Kidney (tissue), 14 donors: ENCODE measurements around the gene INHBE. TPM values are rescaled to one million over a fixed set of nuclear protein-coding genes. Genes with fewer than 3 reads are reported as not detected.

Experiments
- DNase-seq, 5 donors: peaks; one replicate each; pipeline ENCODE4 v3.0.0-alpha.2; 2013 to 2020
- FAIRE-seq: peaks from 2 replicates; lab custom pipeline; 2012; peaks lifted over from hg19 to GRCh38; lab: Jason Lieb, UNC
- H3K27ac ChIP-seq, 2 donors: one replicate each; pipeline ENCODE4 v1.7.0; 2013; ENCODE audit warnings: low read depth in 2 of 2, low read length in 2 of 2, inconsistent platforms in 1 of 2
- H3K27me3 ChIP-seq: one replicate; pipeline ENCODE4 v1.7.1; 2013; ENCODE audit warnings: low read length, inconsistent platforms; ENCODE audit not compliant: control insufficient read depth, insufficient read depth
- H3K36me3 ChIP-seq, 3 donors: one replicate each; pipeline versions ENCODE4 v1.7.0 to v1.7.1; 2013; ENCODE audit warnings: low read length in 3 of 3, control low read depth in 1 of 3, inconsistent platforms in 1 of 3; ENCODE audit not compliant: insufficient read depth in 3 of 3, control insufficient read depth in 2 of 3
- H3K4me1 ChIP-seq, 3 donors: one replicate each; pipeline versions ENCODE4 v1.7.0 to v1.7.1; 2013; ENCODE audit warnings: low read length in 3 of 3, inconsistent platforms in 1 of 3, low read depth in 1 of 3; ENCODE audit not compliant: control insufficient read depth in 2 of 3, insufficient read depth in 2 of 3
- H3K4me3 ChIP-seq, 3 donors: one replicate each; pipeline versions ENCODE4 v1.7.0 to v1.8.1; 2013; ENCODE audit warnings: low read length in 3 of 3, control low read depth in 1 of 3, inconsistent platforms in 1 of 3
- H3K9ac ChIP-seq, 3 donors: one replicate each; pipeline versions ENCODE4 v1.7.0 to v1.7.1; 2013; ENCODE audit warnings: low read length in 3 of 3, control low read depth in 1 of 3, inconsistent platforms in 1 of 3
- H3K9me3 ChIP-seq, 3 donors: one replicate each; pipeline versions ENCODE4 v1.7.0 to v1.7.1; 2013; ENCODE audit warnings: low read length in 3 of 3, control low read depth in 1 of 3, inconsistent platforms in 1 of 3; ENCODE audit not compliant: control insufficient read depth in 2 of 3, insufficient read depth in 1 of 3
- intact Hi-C: fragments of 100-400 bp; cut with DNase I; formaldehyde crosslinking; loops from one replicate; pipeline ENCODE4 v1.11.1; 2022
- polyA plus RNA-seq: library from polyadenylated mRNA; stranded (reverse); fragments of 350-450 nt; fragmentation: Illumina TruSeq; extraction: RNeasy Lipid Tissue Mini Kit (QIAGEN cat#74804); gene quantifications from one replicate; pipeline ENCODE4 v1.2.3, GENCODE V29; 2014; ENCODE audit warnings: low read depth, low replicate concordance; ENCODE audit not compliant: insufficient read depth
- total RNA-seq: library from RNA; stranded (reverse); fragmentation: NEBNext Ultra II Directional; extraction: Animal tissue kit (Norgen Biotek cat#: 25700); gene quantifications from one replicate; pipeline ENCODE4 v1.2.1, GENCODE V29; 2021
- TF ChIP-seq, protein P1 (sequence below): IDR thresholded peaks from 3 replicates; pipeline ENCODE4 v1.5.1; 2012; ENCODE audit warnings: mild to moderate bottlenecking, moderate library complexity, borderline replicate concordance; ENCODE audit not compliant: insufficient read depth; ENCODE audit errors: extremely low read depth
- donor health status: control.
- donor health status: control.
- donor health status: control.
- donor health status: control.
- donor health status: control.
- donor health status: DM: yes; HTN: yes; CAD: no.
- donor health status: Normal renal cell carcinoma (clear cell type).

Gene INHBE
- total and polyA plus RNA-seq, 2 donors from 2014 or later = 0.19 to 0.30 TPM

DNA sequence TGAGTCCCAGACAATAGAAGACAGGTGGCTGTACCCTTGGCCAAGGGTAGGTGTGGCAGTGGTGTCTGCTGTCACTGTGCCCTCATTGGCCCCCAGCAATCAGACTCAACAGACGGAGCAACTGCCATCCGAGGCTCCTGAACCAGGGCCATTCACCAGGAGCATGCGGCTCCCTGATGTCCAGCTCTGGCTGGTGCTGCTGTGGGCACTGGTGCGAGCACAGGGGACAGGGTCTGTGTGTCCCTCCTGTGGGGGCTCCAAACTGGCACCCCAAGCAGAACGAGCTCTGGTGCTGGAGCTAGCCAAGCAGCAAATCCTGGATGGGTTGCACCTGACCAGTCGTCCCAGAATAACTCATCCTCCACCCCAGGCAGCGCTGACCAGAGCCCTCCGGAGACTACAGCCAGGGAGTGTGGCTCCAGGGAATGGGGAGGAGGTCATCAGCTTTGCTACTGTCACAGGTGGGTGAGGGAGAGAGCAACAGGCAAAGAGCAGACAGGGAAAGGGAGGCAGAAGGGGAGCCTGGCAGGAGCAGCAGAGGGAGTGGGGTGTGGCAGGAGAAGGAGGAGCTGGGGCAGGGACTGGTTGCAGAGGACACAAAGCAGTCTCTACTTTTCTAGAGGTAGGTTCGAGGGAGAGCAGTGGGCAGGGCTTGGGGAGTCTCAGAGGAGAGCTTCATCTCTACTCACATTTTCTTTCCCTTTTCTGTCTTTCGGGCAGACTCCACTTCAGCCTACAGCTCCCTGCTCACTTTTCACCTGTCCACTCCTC lies 452 bp downstream of the INHBE start:
- H3K9ac ChIP-seq = no peak overlapping the region
- intact Hi-C loops = loop anchor here (10.0 kb wide), 1 partner anchor 191 kb away; no protein-coding TSS in a partner anchor
- FAIRE-seq (no peak), DNase-seq (no peak)
- H3K27ac ChIP-seq = peak overlapping the region in 1 of 2 donors; percentile 23
- H3K27me3 ChIP-seq = no peaks in the 10 kb centered on the region
- no peaks in the 10 kb centered on the region for H3K9me3 ChIP-seq
- H3K4me1 ChIP-seq = peaks cover 0 to 9% (median 7%) of the 10 kb centered on the region in 3 donors
- H3K36me3 ChIP-seq = no peaks in the 10 kb centered on the region
- H3K4me3 ChIP-seq = no peak overlapping the region
- TF ChIP-seq, protein P1, sequence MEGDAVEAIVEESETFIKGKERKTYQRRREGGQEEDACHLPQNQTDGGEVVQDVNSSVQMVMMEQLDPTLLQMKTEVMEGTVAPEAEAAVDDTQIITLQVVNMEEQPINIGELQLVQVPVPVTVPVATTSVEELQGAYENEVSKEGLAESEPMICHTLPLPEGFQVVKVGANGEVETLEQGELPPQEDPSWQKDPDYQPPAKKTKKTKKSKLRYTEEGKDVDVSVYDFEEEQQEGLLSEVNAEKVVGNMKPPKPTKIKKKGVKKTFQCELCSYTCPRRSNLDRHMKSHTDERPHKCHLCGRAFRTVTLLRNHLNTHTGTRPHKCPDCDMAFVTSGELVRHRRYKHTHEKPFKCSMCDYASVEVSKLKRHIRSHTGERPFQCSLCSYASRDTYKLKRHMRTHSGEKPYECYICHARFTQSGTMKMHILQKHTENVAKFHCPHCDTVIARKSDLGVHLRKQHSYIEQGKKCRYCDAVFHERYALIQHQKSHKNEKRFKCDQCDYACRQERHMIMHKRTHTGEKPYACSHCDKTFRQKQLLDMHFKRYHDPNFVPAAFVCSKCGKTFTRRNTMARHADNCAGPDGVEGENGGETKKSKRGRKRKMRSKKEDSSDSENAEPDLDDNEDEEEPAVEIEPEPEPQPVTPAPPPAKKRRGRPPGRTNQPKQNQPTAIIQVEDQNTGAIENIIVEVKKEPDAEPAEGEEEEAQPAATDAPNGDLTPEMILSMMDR = no peak

DNA sequence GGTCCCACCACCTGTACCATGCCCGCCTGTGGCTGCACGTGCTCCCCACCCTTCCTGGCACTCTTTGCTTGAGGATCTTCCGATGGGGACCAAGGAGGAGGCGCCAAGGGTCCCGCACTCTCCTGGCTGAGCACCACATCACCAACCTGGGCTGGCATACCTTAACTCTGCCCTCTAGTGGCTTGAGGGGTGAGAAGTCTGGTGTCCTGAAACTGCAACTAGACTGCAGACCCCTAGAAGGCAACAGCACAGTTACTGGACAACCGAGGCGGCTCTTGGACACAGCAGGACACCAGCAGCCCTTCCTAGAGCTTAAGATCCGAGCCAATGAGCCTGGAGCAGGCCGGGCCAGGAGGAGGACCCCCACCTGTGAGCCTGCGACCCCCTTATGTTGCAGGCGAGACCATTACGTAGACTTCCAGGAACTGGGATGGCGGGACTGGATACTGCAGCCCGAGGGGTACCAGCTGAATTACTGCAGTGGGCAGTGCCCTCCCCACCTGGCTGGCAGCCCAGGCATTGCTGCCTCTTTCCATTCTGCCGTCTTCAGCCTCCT lies 1.1 kb downstream of the INHBE start:
- no peak overlapping the region for H3K9ac ChIP-seq
- FAIRE-seq = no peak

DNA sequence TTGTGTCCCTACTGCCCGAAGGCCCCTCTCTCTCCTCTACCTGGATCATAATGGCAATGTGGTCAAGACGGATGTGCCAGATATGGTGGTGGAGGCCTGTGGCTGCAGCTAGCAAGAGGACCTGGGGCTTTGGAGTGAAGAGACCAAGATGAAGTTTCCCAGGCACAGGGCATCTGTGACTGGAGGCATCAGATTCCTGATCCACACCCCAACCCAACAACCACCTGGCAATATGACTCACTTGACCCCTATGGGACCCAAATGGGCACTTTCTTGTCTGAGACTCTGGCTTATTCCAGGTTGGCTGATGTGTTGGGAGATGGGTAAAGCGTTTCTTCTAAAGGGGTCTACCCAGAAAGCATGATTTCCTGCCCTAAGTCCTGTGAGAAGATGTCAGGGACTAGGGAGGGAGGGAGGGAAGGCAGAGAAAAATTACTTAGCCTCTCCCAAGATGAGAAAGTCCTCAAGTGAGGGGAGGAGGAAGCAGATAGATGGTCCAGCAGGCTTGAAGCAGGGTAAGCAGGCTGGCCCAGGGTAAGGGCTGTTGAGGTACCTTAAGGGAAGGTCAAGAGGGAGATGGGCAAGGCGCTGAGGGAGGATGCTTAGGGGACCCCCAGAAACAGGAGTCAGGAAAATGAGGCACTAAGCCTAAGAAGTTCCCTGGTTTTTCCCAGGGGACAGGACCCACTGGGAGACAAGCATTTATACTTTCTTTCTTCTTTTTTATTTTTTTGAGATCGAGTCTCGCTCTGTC lies 1.8 kb downstream of the INHBE start:
- TF ChIP-seq, protein P1 = no peak
- FAIRE-seq = no peak
- Histone ChIP-seq H3K36me3 (no peaks in the 10 kb centered on the region), H3K9me3 (no peaks in the 10 kb centered on the region), H3K27ac (no peak overlapping the region), H3K27me3 (no peaks in the 10 kb centered on the region), H3K4me1 (peaks cover 0 to 13% (median 9%) of the 10 kb centered on the region in 3 donors), H3K9ac (no peak overlapping the region), H3K4me3 (no peak overlapping the region)
- DNase-seq = no peak
- intact Hi-C loops = loop anchor here (10.0 kb wide), 1 partner anchor 192 kb away; no protein-coding TSS in a partner anchor

More for the DNA sequence above, 1.1 kb downstream of the INHBE start:
- Histone ChIP-seq H3K9me3 (no peaks in the 10 kb centered on the region), H3K36me3 (no peaks in the 10 kb centered on the region), H3K4me3 (no peak overlapping the region), H3K27ac (no peak overlapping the region), H3K27me3 (no peaks in the 10 kb centered on the region), H3K4me1 (peaks cover 0 to 12% (median 9%) of the 10 kb centered on the region in 3 donors)
- DNase-seq = peak in 4 of 5 donors; percentile 61 to 87 (median 69)
- TF ChIP-seq, protein P1 = peak; percentile 61
- intact Hi-C loops = loop anchor here (10.0 kb wide), 1 partner anchor 191 kb away; no protein-coding TSS in a partner anchor
